ENCODE results near the gene DGCR6L.

GRCh38 chr22:20282901-20283673 lies 36.8 kb downstream of the DGCR6L start:
- TF ChIP-seq CTCF (IDR thresholded peaks at IDR 0.05) (no peak), POLR2AphosphoS5 (IDR thresholded peaks at IDR 0.05; ENCODE audit: insufficient read depth in 1 of 2, low read depth in 1 of 2) (no peak)
